Smooth muscle cell of the umbilical artery (primary cell): Measurements from ENCODE around the gene NEK6. TPM values are rescaled to one million over a fixed set of nuclear protein-coding genes. Genes with fewer than 3 reads are reported as not detected.

ENCODE experiments used
- total RNA-seq: library from RNA; depleted of rRNA; stranded (reverse); fragments of >200 nt; gene quantifications from 2 replicates; pipeline ENCODE4 v1.2.3, GENCODE V29; 2014

Gene NEK6
- total RNA-seq: 65.9 and 86.7 TPM in 2 replicates

DNA sequence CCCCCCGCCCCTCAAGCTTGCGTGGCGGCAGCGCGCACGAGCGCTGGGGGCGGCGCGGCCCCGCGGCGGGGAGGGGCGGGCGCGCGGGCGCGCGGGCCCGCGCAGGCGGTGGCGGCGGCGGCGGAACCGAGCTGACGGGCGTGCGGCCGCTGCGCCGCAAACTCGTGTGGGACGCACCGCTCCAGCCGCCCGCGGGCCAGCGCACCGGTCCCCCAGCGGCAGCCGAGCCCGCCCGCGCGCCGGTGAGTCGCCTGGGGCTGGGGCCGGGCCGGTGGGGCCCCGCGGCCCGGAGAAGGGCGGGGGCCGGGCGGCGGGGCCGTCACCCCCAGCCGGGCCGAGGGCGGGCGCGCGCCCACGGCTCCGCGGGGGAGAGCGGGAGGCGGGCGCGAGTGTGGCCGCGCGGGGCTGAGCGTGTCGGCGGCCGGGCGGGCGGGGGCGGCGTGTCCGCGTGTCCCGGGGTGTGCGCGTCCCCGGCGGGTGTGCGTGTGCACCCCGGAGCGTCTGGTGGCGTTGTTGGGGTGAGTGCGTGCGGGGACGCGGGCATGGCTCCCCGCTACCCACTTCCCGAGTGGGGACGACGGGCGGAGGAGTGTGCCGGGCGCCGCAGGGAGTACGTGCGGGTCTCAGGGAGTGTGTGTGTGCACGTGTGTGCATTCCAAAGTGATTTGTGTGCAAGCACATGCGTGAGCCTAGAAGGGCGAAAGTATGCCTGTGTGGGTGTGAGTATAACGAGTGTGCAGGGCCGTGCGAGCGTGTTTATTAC is at the start of gene NEK6:
Gene NEK6 (plus strand): TSS at position 106 of the 763 bp plus-strand sequence. CDS start 44,016 bp downstream, outside the sequence.

Other genes with a start within 250 kb of the NEK6 start
- not detected in 2 replicates for gene LHX2, start 246.2 kb upstream of the NEK6 start, total RNA-seq
- 162 and 201 TPM in 2 replicates for gene PSMB7, start 157.5 kb downstream of the NEK6 start, total RNA-seq
- gene ADGRD2, start 192.5 kb downstream of the NEK6 start, total RNA-seq: not detected in 2 replicates
- not detected in 2 replicates for gene NR5A1, start 249.4 kb downstream of the NEK6 start, total RNA-seq